Immature natural killer cell (primary cell): ENCODE data around the gene SAMD9. TPM values are rescaled to one million over a fixed set of nuclear protein-coding genes. Genes with fewer than 3 reads are reported as not detected.

ENCODE experiments used
- polyA plus RNA-seq, 3 donors: library from polyadenylated mRNA; unstranded; fragments of 300-500 nt; fragmentation: Illumina TruSeq; gene quantifications; one replicate each; pipeline ENCODE4 v1.2.3, GENCODE V29; 2021

SAMD9 gene
- polyA plus RNA-seq, 3 donors from 2014 or later: 15.8 to 43.7 (median 23.3) TPM

Other genes starting within 250 kb of the SAMD9 start
- 10 to 100 TPM; 35.9 to 78.2 (median 44.8) TPM for gene SAMD9L, start 30.4 kb upstream of the SAMD9 start, polyA plus RNA-seq
- gene HEPACAM2, start 108.5 kb upstream of the SAMD9 start, polyA plus RNA-seq: under 1 TPM in 1 of 3 donors, not detected in 2; 0.11 TPM
- 10 to 100 TPM in 1 of 3 donors, 1 to 10 TPM in 2; 5.0 to 17.5 (median 9.0) TPM for gene VPS50, start 114.4 kb upstream of the SAMD9 start, polyA plus RNA-seq